ENCODE measurements around the gene RYR1. TPM values are rescaled to one million over a fixed set of nuclear protein-coding genes. Genes with fewer than 3 reads are reported as not detected.
A peak's percentile ranks its signal among the peaks of the same experiment; 100 is the strongest.

Gene RYR1
- total and polyA plus RNA-seq, 4 donors: 2.8 to 7.6 (median 4.0) TPM

- WGBS, 2 donors: 88 to 91% methylated on average over 21 of the region's 21 CpGs
- Histone ChIP-seq H3K36me3 (ENCODE audit: control insufficient read depth in 4 of 4, insufficient read depth in 4 of 4, low read length in 4 of 4) (no peaks in the 10 kb centered on the region), H3K27me3 (ENCODE audit: control insufficient read depth in 3 of 3, insufficient read depth in 3 of 3, low read length in 2 of 3) (peaks cover 0 to 5% (median 0%) of the 10 kb centered on the region in 3 donors), H3K9me3 (ENCODE audit: control insufficient read depth in 4 of 4, insufficient read depth in 3 of 4, low read length in 3 of 4) (no peaks in the 10 kb centered on the region), H3K27ac (ENCODE audit: low read depth in 1 of 2, low read length in 1 of 2) (no peak overlapping the region), H3K4me3 (no peak overlapping the region), H3K4me1 (ENCODE audit: control insufficient read depth in 5 of 5, insufficient read depth in 5 of 5, low read length in 5 of 5) (no peaks in the 10 kb centered on the region), H3K9ac (ENCODE audit: insufficient read depth in 1 of 2, low read length in 2 of 2) (no peak overlapping the region)
- TF ChIP-seq CTCF (IDR thresholded peaks at IDR 0.05; ENCODE audit: control extremely low read depth, extremely low read depth): no peak
- DNase-seq: no peak
- ATAC-seq (ENCODE audit: insufficient read depth, low FRiP score): no peak
These were observed 39.7 kb downstream of the RYR1 start for GRCh38 chr19:38473201-38473600.

GRCh38 chr19:38475176-38475575 is 41.7 kb downstream of the RYR1 start:
- DNase-seq (no peak), ATAC-seq (ENCODE audit: insufficient read depth, low FRiP score) (no peak)
- Histone ChIP-seq H3K4me1 (ENCODE audit: control insufficient read depth in 5 of 5, insufficient read depth in 5 of 5, low read length in 5 of 5) (no peaks in the 10 kb centered on the region), H3K27ac (ENCODE audit: low read depth in 1 of 2, low read length in 1 of 2) (no peak overlapping the region), H3K9ac (ENCODE audit: insufficient read depth in 1 of 2, low read length in 2 of 2) (no peak overlapping the region), H3K4me3 (no peak overlapping the region), H3K36me3 (ENCODE audit: control insufficient read depth in 4 of 4, insufficient read depth in 4 of 4, low read length in 4 of 4) (no peaks in the 10 kb centered on the region), H3K27me3 (ENCODE audit: control insufficient read depth in 3 of 3, insufficient read depth in 3 of 3, low read length in 2 of 3) (peaks cover 0 to 5% (median 0%) of the 10 kb centered on the region in 3 donors), H3K9me3 (ENCODE audit: control insufficient read depth in 4 of 4, insufficient read depth in 3 of 4, low read length in 3 of 4) (no peaks in the 10 kb centered on the region)
- WGBS, 2 donors: 89 to 93% methylated on average over 13 of the region's 13 CpGs
- no peak for TF ChIP-seq CTCF (IDR thresholded peaks at IDR 0.05; ENCODE audit: control extremely low read depth, extremely low read depth)

- TF ChIP-seq CTCF (IDR thresholded peaks at IDR 0.05; ENCODE audit: control extremely low read depth, extremely low read depth): no peak
- Histone ChIP-seq H3K9me3 (ENCODE audit: control insufficient read depth in 4 of 4, insufficient read depth in 3 of 4, low read length in 3 of 4) (no peaks in the 10 kb centered on the region), H3K36me3 (ENCODE audit: control insufficient read depth in 4 of 4, insufficient read depth in 4 of 4, low read length in 4 of 4) (no peaks in the 10 kb centered on the region), H3K27me3 (ENCODE audit: control insufficient read depth in 3 of 3, insufficient read depth in 3 of 3, low read length in 2 of 3) (peaks cover 0 to 5% (median 0%) of the 10 kb centered on the region in 3 donors), H3K4me3 (no peak overlapping the region), H3K27ac (ENCODE audit: low read depth in 1 of 2, low read length in 1 of 2) (no peak overlapping the region), H3K4me1 (ENCODE audit: control insufficient read depth in 5 of 5, insufficient read depth in 5 of 5, low read length in 5 of 5) (no peaks in the 10 kb centered on the region), H3K9ac (ENCODE audit: insufficient read depth in 1 of 2, low read length in 2 of 2) (no peak overlapping the region)
- peak in 1 of 3 donors; percentile 3 for DNase-seq
- no peak for ATAC-seq (ENCODE audit: insufficient read depth, low FRiP score)
- 77 to 85% methylated on average over 16 of the region's 16 CpGs for WGBS, 2 donors
These were observed 44.9 kb downstream of the RYR1 start for GRCh38 chr19:38478273-38478971.

GRCh38 chr19:38482496-38482895 is 49.0 kb downstream of the RYR1 start:
- Histone ChIP-seq H3K9me3 (ENCODE audit: control insufficient read depth in 4 of 4, insufficient read depth in 3 of 4, low read length in 3 of 4) (no peaks in the 10 kb centered on the region), H3K4me1 (ENCODE audit: control insufficient read depth in 5 of 5, insufficient read depth in 5 of 5, low read length in 5 of 5) (no peaks in the 10 kb centered on the region), H3K9ac (ENCODE audit: insufficient read depth in 1 of 2, low read length in 2 of 2) (no peak overlapping the region), H3K27me3 (ENCODE audit: control insufficient read depth in 3 of 3, insufficient read depth in 3 of 3, low read length in 2 of 3) (no peaks in the 10 kb centered on the region), H3K4me3 (no peak overlapping the region), H3K27ac (ENCODE audit: low read depth in 1 of 2, low read length in 1 of 2) (no peak overlapping the region), H3K36me3 (ENCODE audit: control insufficient read depth in 4 of 4, insufficient read depth in 4 of 4, low read length in 4 of 4) (no peaks in the 10 kb centered on the region)
- ATAC-seq (ENCODE audit: insufficient read depth, low FRiP score) (no peak), DNase-seq (no peak)
- WGBS, 2 donors: 82 to 93% methylated on average over 8 of the region's 8 CpGs
- no peak for TF ChIP-seq CTCF (IDR thresholded peaks at IDR 0.05; ENCODE audit: control extremely low read depth, extremely low read depth)
